PC-9 (cell line): ENCODE data around the gene OGG1. TPM values are rescaled to one million over a fixed set of nuclear protein-coding genes. Genes with fewer than 3 reads are reported as not detected.

Experiments used
- BruUV-seq: library from RNA; stranded (reverse); fragments of 400-500 nt; replicated peaks from 2 replicates; lab custom pipeline; 2021; lab: Mats Ljungman, UMichigan
- CTCF ChIA-PET: fragments of 300-600 bp; sonication (Branson Sonifier 250); formaldehyde crosslinking; loops from one replicate; lab custom pipeline; 2022; ENCODE audit warnings: antibody characterized with exemption; lab: Charles Lee
- POLR2A ChIA-PET: fragments of 300-600 bp; sonication (Branson Sonifier 250); formaldehyde crosslinking; loops from one replicate; lab custom pipeline; 2022; ENCODE audit warnings: antibody characterized with exemption; ENCODE audit not compliant: unreplicated experiment; lab: Charles Lee
- DNase-seq, 2 experiments: peaks; one replicate each; pipeline versions ENCODE4 v3.0.0 to v3.0.0-alpha.2; 2015 to 2022; ENCODE audit warnings: mixed read lengths in 1 of 2
- H2AFZ ChIP-seq: fragments of 200-600 bp; sonication (generic); 2 replicates; pipeline ENCODE4 v1.8.1; 2017; ENCODE audit warnings: antibody characterized with exemption
- H3F3A ChIP-seq: fragments of 200-600 bp; sonication (generic); 2 replicates; pipeline ENCODE4 v1.8.1; 2017; ENCODE audit warnings: antibody characterized with exemption, mild to moderate bottlenecking, low read depth; ENCODE audit not compliant: insufficient read depth
- H3K27ac ChIP-seq: fragments of 200-600 bp; sonication (generic); 2 replicates; pipeline ENCODE4 v1.6.1; 2016; ENCODE audit warnings: mixed run types
- H3K27me3 ChIP-seq: fragments of 200-600 bp; sonication (generic); 2 replicates; pipeline ENCODE4 v1.6.1; 2016; ENCODE audit warnings: low read depth, mixed run types; ENCODE audit not compliant: insufficient read depth
- H3K36me3 ChIP-seq: fragments of 200-600 bp; sonication (generic); 2 replicates; pipeline ENCODE4 v1.6.1; 2016; ENCODE audit warnings: low read depth, mixed run types
- H3K4me1 ChIP-seq: fragments of 200-600 bp; sonication (generic); replicated peaks from 2 replicates; pipeline ENCODE4 v1.6.1; 2016; ENCODE audit warnings: mixed run types; ENCODE audit not compliant: insufficient read depth
- H3K4me2 ChIP-seq: fragments of 200-600 bp; sonication (generic); 2 replicates; pipeline ENCODE4 v1.6.1; 2017; ENCODE audit warnings: mixed run types
- H3K4me3 ChIP-seq: fragments of 200-600 bp; sonication (generic); 2 replicates; pipeline ENCODE4 v1.6.1; 2016; ENCODE audit warnings: mixed run types
- H3K79me2 ChIP-seq: fragments of 200-600 bp; sonication (generic); 2 replicates; pipeline ENCODE4 v1.6.1; 2017; ENCODE audit warnings: low read depth, mixed run types
- H3K9me2 ChIP-seq: fragments of 200-600 bp; sonication (generic); 2 replicates; pipeline ENCODE4 v1.8.1; 2017; ENCODE audit warnings: mild to moderate bottlenecking; ENCODE audit not compliant: insufficient read depth
- H3K9me3 ChIP-seq: fragments of 200-600 bp; sonication (generic); 2 replicates; pipeline ENCODE4 v1.8.1; 2016; ENCODE audit warnings: low read depth; ENCODE audit not compliant: insufficient read depth
- H4K20me1 ChIP-seq: fragments of 200-600 bp; sonication (generic); 2 replicates; pipeline ENCODE4 v1.8.1; 2017; ENCODE audit not compliant: insufficient read depth
- CTCF ChIP-seq: fragments of 200-600 bp; sonication (generic); conservative IDR thresholded peaks from 2 replicates; pipeline ENCODE4 v1.6.1; 2017; ENCODE audit warnings: mixed run types, antibody characterized with exemption, mild to moderate bottlenecking, moderate library complexity
- EZH2 ChIP-seq: fragments of 200-600 bp; sonication (generic); IDR thresholded peaks from 2 replicates; pipeline ENCODE4 v1.8.0; 2017; ENCODE audit warnings: antibody characterized with exemption, low read depth
- intact Hi-C: fragments of 100-400 bp; cut with micrococcal nuclease; formaldehyde crosslinking; loops from one replicate; pipeline ENCODE4 v1.10.0; 2022; ENCODE audit not compliant: unreplicated experiment
- total RNA-seq: library from RNA; stranded (reverse); gene quantifications from 2 replicates; pipeline ENCODE4 v1.2.3, GENCODE V29; 2021

OGG1 gene
- total RNA-seq, 1 experiment from 2014 or later: 22.1 TPM

- Histone ChIP-seq H3F3A (peaks cover 9% of the 10 kb centered on the region; the same call in 1 of the 2 replicates), H3K27me3 (no peaks in the 10 kb centered on the region), H4K20me1 (peaks cover 26% of the 10 kb centered on the region; the same call in 1 of the 2 replicates), H3K4me3 (peak overlapping the region; percentile 95), H2AFZ (peak overlapping the region; percentile 94), H3K79me2 (peaks cover 29% of the 10 kb centered on the region), H3K36me3 (peaks cover 12% of the 10 kb centered on the region; the same call in 1 of the 2 replicates), H3K4me1 (peaks cover 19% of the 10 kb centered on the region), H3K27ac (no peak overlapping the region), H3K4me2 (peak overlapping the region; percentile 93), H3K9me3 (no peaks in the 10 kb centered on the region), H3K9me2 (no peaks in the 10 kb centered on the region)
- TF ChIP-seq CTCF: no peak
- TF ChIP-seq EZH2: no peak
- BruUV-seq: no TSS peak
- ChIA-PET POLR2A (no interaction called here), CTCF (interaction anchor here (0.6 to 0.7 kb wide), 2 partner anchors 233 to 384 kb away, joined by 3 to 4 read pairs; no protein-coding TSS in a partner anchor)
- intact Hi-C loops: loop anchor here (5.0 kb wide), 2 partner anchors 60 to 230 kb away; partner anchors contain the start of genes ARPC4 and TADA3
- DNase-seq: no peak
Measured at GRCh38 chr3:9732080-9732739, 17.5 kb upstream of the OGG1 start.

GRCh38 chr3:9732740-9733115 lies 17.0 kb upstream of the OGG1 start:
- no peak for DNase-seq
- POLR2A ChIA-PET: no interaction called here
- no peak for TF ChIP-seq EZH2
- no peak for TF ChIP-seq CTCF
- Histone ChIP-seq H3K9me3 (no peaks in the 10 kb centered on the region), H3K4me2 (peak overlapping the region; percentile 93), H3K27me3 (no peaks in the 10 kb centered on the region), H4K20me1 (peaks cover 26% of the 10 kb centered on the region; the same call in 1 of the 2 replicates), H3K79me2 (peaks cover 29% of the 10 kb centered on the region), H3K4me3 (peak overlapping the region; percentile 95), H3K9me2 (no peaks in the 10 kb centered on the region), H3K27ac (no peak overlapping the region), H3K36me3 (peaks cover 12% of the 10 kb centered on the region), H3F3A (peaks cover 9% of the 10 kb centered on the region; the same call in 1 of the 2 replicates), H3K4me1 (peaks cover 19% of the 10 kb centered on the region), H2AFZ (peak overlapping the region; percentile 94; the same call in 1 of the 2 replicates)
- intact Hi-C loops: loop anchor here (5.0 kb wide), 2 partner anchors 60 to 230 kb away; partner anchors contain the start of genes ARPC4 and TADA3
- BruUV-seq: TSS peak; percentile 60
- CTCF ChIA-PET: interaction anchor here (0.6 to 0.7 kb wide), 2 partner anchors 232 to 383 kb away, joined by 3 to 4 read pairs; no protein-coding TSS in a partner anchor

- Histone ChIP-seq H3K27ac (no peak overlapping the region), H3F3A (no peaks in the 10 kb centered on the region), H3K27me3 (no peaks in the 10 kb centered on the region), H3K79me2 (peaks cover 27% of the 10 kb centered on the region), H3K4me1 (peaks cover 13% of the 10 kb centered on the region), H3K4me2 (no peak overlapping the region), H4K20me1 (peaks cover 37% of the 10 kb centered on the region), H2AFZ (no peak overlapping the region), H3K9me2 (no peaks in the 10 kb centered on the region), H3K9me3 (no peaks in the 10 kb centered on the region), H3K36me3 (peaks cover 40% of the 10 kb centered on the region), H3K4me3 (no peak overlapping the region)
- DNase-seq: no peak
- intact Hi-C loops: no loop called here
- TF ChIP-seq EZH2 (no peak), CTCF (no peak)
- POLR2A ChIA-PET: interaction anchor here (0.6 kb wide), 1 partner anchor 570 kb away, joined by 3 read pairs; no protein-coding TSS in a partner anchor
- CTCF ChIA-PET: no interaction called here
- no TSS peak for BruUV-seq
Measured at GRCh38 chr3:9736831-9737230, 12.9 kb upstream of the OGG1 start.
